ENCODE measurements around the gene GRIK5.

The GRIK5 gene

GRCh38 chr19:42071247-42071646 is 1.2 kb upstream of the GRIK5 start:
- no peak overlapping the region for H3K27ac ChIP-seq (ENCODE audit: low read length)
- H3K27me3 ChIP-seq (ENCODE audit: control insufficient read depth, insufficient read depth, low read length) = no peaks in the 10 kb centered on the region
- H3K36me3 ChIP-seq (ENCODE audit: control insufficient read depth, low read depth, low read length) = no peaks in the 10 kb centered on the region
- no peak overlapping the region for H3K9ac ChIP-seq (ENCODE audit: low read length)
- no peak overlapping the region for H3K4me3 ChIP-seq (ENCODE audit: low read length)
- H3K4me1 ChIP-seq (ENCODE audit: control insufficient read depth, low read depth, low read length) = peaks cover 13% of the 10 kb centered on the region
- H3K9me3 ChIP-seq (ENCODE audit: control insufficient read depth, low read depth, low read length) = no peaks in the 10 kb centered on the region

- Histone ChIP-seq H3K9me3 (ENCODE audit: control insufficient read depth, low read depth, low read length) (no peaks in the 10 kb centered on the region), H3K27ac (ENCODE audit: low read length) (no peak overlapping the region), H3K9ac (ENCODE audit: low read length) (peak overlapping the region; percentile 8), H3K36me3 (ENCODE audit: control insufficient read depth, low read depth, low read length) (peaks cover 11% of the 10 kb centered on the region), H3K4me1 (ENCODE audit: control insufficient read depth, low read depth, low read length) (peaks cover 10% of the 10 kb centered on the region), H3K4me3 (ENCODE audit: low read length) (peak overlapping the region; percentile 68), H3K27me3 (ENCODE audit: control insufficient read depth, insufficient read depth, low read length) (no peaks in the 10 kb centered on the region)
Measured at GRCh38 chr19:42068756-42069571, 1.0 kb downstream of the GRIK5 start.

- Histone ChIP-seq H3K9ac (ENCODE audit: low read length) (peak overlapping the region; percentile 8), H3K27ac (ENCODE audit: low read length) (no peak overlapping the region), H3K9me3 (ENCODE audit: control insufficient read depth, low read depth, low read length) (no peaks in the 10 kb centered on the region), H3K36me3 (ENCODE audit: control insufficient read depth, low read depth, low read length) (peaks cover 17% of the 10 kb centered on the region), H3K27me3 (ENCODE audit: control insufficient read depth, insufficient read depth, low read length) (no peaks in the 10 kb centered on the region), H3K4me3 (ENCODE audit: low read length) (peak overlapping the region; percentile 68), H3K4me1 (ENCODE audit: control insufficient read depth, low read depth, low read length) (peaks cover 10% of the 10 kb centered on the region)
Measured at GRCh38 chr19:42068361-42068755, 1.6 kb downstream of the GRIK5 start.

GRCh38 chr19:42067315-42067888 is 2.6 kb downstream of the GRIK5 start:
- Histone ChIP-seq H3K4me3 (ENCODE audit: low read length) (no peak overlapping the region), H3K9ac (ENCODE audit: low read length) (no peak overlapping the region), H3K4me1 (ENCODE audit: control insufficient read depth, low read depth, low read length) (peaks cover 10% of the 10 kb centered on the region), H3K9me3 (ENCODE audit: control insufficient read depth, low read depth, low read length) (no peaks in the 10 kb centered on the region), H3K27me3 (ENCODE audit: control insufficient read depth, insufficient read depth, low read length) (no peaks in the 10 kb centered on the region), H3K36me3 (ENCODE audit: control insufficient read depth, low read depth, low read length) (peaks cover 27% of the 10 kb centered on the region), H3K27ac (ENCODE audit: low read length) (no peak overlapping the region)

- no peaks in the 10 kb centered on the region for H3K27me3 ChIP-seq (ENCODE audit: control insufficient read depth, insufficient read depth, low read length)
- H3K4me3 ChIP-seq (ENCODE audit: low read length) = no peak overlapping the region
- H3K36me3 ChIP-seq (ENCODE audit: control insufficient read depth, low read depth, low read length) = peaks cover 36% of the 10 kb centered on the region
- H3K9me3 ChIP-seq (ENCODE audit: control insufficient read depth, low read depth, low read length) = no peaks in the 10 kb centered on the region
- H3K4me1 ChIP-seq (ENCODE audit: control insufficient read depth, low read depth, low read length) = peaks cover 10% of the 10 kb centered on the region
- H3K27ac ChIP-seq (ENCODE audit: low read length) = no peak overlapping the region
- H3K9ac ChIP-seq (ENCODE audit: low read length) = no peak overlapping the region
Measured at GRCh38 chr19:42066075-42066754, 3.8 kb downstream of the GRIK5 start.

- Histone ChIP-seq H3K4me3 (ENCODE audit: low read length) (no peak overlapping the region), H3K4me1 (ENCODE audit: control insufficient read depth, low read depth, low read length) (peaks cover 9% of the 10 kb centered on the region), H3K9ac (ENCODE audit: low read length) (no peak overlapping the region), H3K27ac (ENCODE audit: low read length) (no peak overlapping the region), H3K36me3 (ENCODE audit: control insufficient read depth, low read depth, low read length) (peaks cover 36% of the 10 kb centered on the region), H3K27me3 (ENCODE audit: control insufficient read depth, insufficient read depth, low read length) (no peaks in the 10 kb centered on the region), H3K9me3 (ENCODE audit: control insufficient read depth, low read depth, low read length) (no peaks in the 10 kb centered on the region)
Measured at GRCh38 chr19:42065511-42065910, 4.5 kb downstream of the GRIK5 start.

- H3K4me1 ChIP-seq (ENCODE audit: control insufficient read depth, low read depth, low read length) = peaks cover 6% of the 10 kb centered on the region
- no peak overlapping the region for H3K4me3 ChIP-seq (ENCODE audit: low read length)
- H3K36me3 ChIP-seq (ENCODE audit: control insufficient read depth, low read depth, low read length) = peaks cover 36% of the 10 kb centered on the region
- no peak overlapping the region for H3K9ac ChIP-seq (ENCODE audit: low read length)
- H3K27me3 ChIP-seq (ENCODE audit: control insufficient read depth, insufficient read depth, low read length) = no peaks in the 10 kb centered on the region
- no peaks in the 10 kb centered on the region for H3K9me3 ChIP-seq (ENCODE audit: control insufficient read depth, low read depth, low read length)
- H3K27ac ChIP-seq (ENCODE audit: low read length) = no peak overlapping the region
Measured at GRCh38 chr19:42065051-42065450, 5.0 kb downstream of the GRIK5 start.

GRCh38 chr19:42064432-42064831 is 5.6 kb downstream of the GRIK5 start:
- no peak overlapping the region for H3K4me3 ChIP-seq (ENCODE audit: low read length)
- H3K9me3 ChIP-seq (ENCODE audit: control insufficient read depth, low read depth, low read length) = no peaks in the 10 kb centered on the region
- H3K9ac ChIP-seq (ENCODE audit: low read length) = no peak overlapping the region
- peaks cover 6% of the 10 kb centered on the region for H3K4me1 ChIP-seq (ENCODE audit: control insufficient read depth, low read depth, low read length)
- H3K36me3 ChIP-seq (ENCODE audit: control insufficient read depth, low read depth, low read length) = peaks cover 41% of the 10 kb centered on the region
- H3K27me3 ChIP-seq (ENCODE audit: control insufficient read depth, insufficient read depth, low read length) = no peaks in the 10 kb centered on the region
- no peak overlapping the region for H3K27ac ChIP-seq (ENCODE audit: low read length)

GRCh38 chr19:42062381-42062780 is 7.6 kb downstream of the GRIK5 start:
- Histone ChIP-seq H3K4me3 (ENCODE audit: low read length) (no peak overlapping the region), H3K27me3 (ENCODE audit: control insufficient read depth, insufficient read depth, low read length) (no peaks in the 10 kb centered on the region), H3K36me3 (ENCODE audit: control insufficient read depth, low read depth, low read length) (peaks cover 48% of the 10 kb centered on the region), H3K9ac (ENCODE audit: low read length) (no peak overlapping the region), H3K4me1 (ENCODE audit: control insufficient read depth, low read depth, low read length) (no peaks in the 10 kb centered on the region), H3K27ac (ENCODE audit: low read length) (no peak overlapping the region), H3K9me3 (ENCODE audit: control insufficient read depth, low read depth, low read length) (no peaks in the 10 kb centered on the region)

GRCh38 chr19:42060117-42060516 is 9.9 kb downstream of the GRIK5 start:
- Histone ChIP-seq H3K4me3 (ENCODE audit: low read length) (no peak overlapping the region), H3K9ac (ENCODE audit: low read length) (no peak overlapping the region)

GRCh38 chr19:42059196-42059595 is 10.8 kb downstream of the GRIK5 start:
- no peaks in the 10 kb centered on the region for H3K27me3 ChIP-seq (ENCODE audit: control insufficient read depth, insufficient read depth, low read length)
- H3K4me1 ChIP-seq (ENCODE audit: control insufficient read depth, low read depth, low read length) = no peaks in the 10 kb centered on the region
- H3K9ac ChIP-seq (ENCODE audit: low read length) = no peak overlapping the region
- no peak overlapping the region for H3K27ac ChIP-seq (ENCODE audit: low read length)
- no peaks in the 10 kb centered on the region for H3K9me3 ChIP-seq (ENCODE audit: control insufficient read depth, low read depth, low read length)
- H3K36me3 ChIP-seq (ENCODE audit: control insufficient read depth, low read depth, low read length) = peaks cover 64% of the 10 kb centered on the region
- H3K4me3 ChIP-seq (ENCODE audit: low read length) = no peak overlapping the region

More at GRCh38 chr19:42060117-42060516, 9.9 kb downstream of the GRIK5 start:
- Histone ChIP-seq H3K27ac (ENCODE audit: low read length) (no peak overlapping the region), H3K9me3 (ENCODE audit: control insufficient read depth, low read depth, low read length) (no peaks in the 10 kb centered on the region), H3K4me1 (ENCODE audit: control insufficient read depth, low read depth, low read length) (no peaks in the 10 kb centered on the region), H3K36me3 (ENCODE audit: control insufficient read depth, low read depth, low read length) (peaks cover 64% of the 10 kb centered on the region), H3K27me3 (ENCODE audit: control insufficient read depth, insufficient read depth, low read length) (no peaks in the 10 kb centered on the region)

All from iPS-18a (cell line).